ENCODE measurements around the gene CHST15. TPM values are rescaled to one million over a fixed set of nuclear protein-coding genes. Genes with fewer than 3 reads are reported as not detected.

CHST15 gene
- total RNA-seq, 1 donor from 2014 or later, result 27.0 TPM

DNA sequence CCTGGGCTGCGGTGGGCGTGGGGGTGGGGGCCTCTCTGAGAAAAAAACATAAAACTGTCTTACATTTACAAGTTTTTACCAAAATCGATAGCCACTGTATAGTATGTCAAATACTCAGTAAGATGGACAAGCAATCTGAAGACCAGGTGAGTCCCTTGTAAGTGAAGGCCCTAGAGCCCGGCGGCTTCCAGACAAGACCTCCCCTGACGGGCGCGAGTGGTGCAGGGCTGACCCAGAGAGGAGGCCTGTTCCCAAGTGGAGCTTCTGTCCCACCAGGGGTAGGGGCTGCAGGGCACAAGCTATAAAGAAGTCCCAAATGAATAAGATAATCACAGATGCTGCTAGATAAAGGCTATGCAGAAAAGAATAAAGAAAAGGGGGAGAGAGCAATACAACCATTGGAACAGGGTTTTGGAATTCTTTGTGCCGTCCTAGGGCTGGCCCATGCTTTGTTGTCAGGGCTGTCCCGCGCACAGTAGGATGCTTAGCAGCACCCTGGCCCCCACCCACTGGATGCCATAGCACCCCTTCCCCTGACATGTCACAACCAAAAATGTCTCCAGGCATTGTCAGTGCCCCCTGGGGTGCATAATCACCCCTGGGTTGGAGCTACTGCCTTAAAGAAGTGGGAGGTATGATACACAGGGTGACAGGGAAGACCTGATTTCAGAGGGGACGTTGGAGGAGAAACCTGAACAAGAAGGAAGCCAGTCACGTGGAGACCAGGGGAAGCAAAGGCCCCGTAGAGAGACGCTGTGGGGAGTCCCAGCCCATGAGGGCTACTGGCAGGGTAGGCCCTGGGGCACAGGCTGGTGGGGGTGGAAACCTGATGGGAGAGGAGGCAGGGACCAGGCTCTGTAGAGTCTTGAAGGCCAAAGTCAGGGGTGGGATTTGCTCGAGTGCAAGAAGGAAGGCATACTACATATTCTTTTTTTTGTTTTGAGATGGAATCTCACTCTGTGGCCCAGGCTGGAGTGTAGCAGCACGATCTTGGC, 43.1 kb downstream of the CHST15 start:
- H3K27me3 ChIP-seq, result no peaks in the 10 kb centered on the region

DNA sequence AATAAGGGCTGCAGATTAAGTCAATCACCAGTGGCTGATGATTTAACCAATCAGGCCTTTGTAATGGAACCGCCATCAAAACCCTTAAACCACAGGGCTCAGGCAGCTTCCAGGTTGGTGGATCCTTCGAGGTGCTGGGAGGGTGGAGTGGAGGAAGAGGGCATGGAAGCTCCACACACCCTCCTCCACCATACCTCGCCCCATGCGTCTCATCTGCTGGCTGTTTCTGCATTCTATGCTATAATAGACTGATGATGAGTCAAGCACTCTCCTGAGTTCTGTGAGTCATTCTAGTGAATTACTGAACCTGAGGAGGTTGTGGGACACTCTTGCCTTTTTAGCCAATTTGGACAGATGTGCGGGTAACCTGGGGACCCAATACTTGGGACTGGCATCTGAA, 43.9 kb downstream of the CHST15 start:
- TF ChIP-seq, protein P1, sequence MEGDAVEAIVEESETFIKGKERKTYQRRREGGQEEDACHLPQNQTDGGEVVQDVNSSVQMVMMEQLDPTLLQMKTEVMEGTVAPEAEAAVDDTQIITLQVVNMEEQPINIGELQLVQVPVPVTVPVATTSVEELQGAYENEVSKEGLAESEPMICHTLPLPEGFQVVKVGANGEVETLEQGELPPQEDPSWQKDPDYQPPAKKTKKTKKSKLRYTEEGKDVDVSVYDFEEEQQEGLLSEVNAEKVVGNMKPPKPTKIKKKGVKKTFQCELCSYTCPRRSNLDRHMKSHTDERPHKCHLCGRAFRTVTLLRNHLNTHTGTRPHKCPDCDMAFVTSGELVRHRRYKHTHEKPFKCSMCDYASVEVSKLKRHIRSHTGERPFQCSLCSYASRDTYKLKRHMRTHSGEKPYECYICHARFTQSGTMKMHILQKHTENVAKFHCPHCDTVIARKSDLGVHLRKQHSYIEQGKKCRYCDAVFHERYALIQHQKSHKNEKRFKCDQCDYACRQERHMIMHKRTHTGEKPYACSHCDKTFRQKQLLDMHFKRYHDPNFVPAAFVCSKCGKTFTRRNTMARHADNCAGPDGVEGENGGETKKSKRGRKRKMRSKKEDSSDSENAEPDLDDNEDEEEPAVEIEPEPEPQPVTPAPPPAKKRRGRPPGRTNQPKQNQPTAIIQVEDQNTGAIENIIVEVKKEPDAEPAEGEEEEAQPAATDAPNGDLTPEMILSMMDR (IDR thresholded peaks at IDR 0.05), result no peak
- TF ChIP-seq POLR2A (IDR thresholded peaks at IDR 0.05) (no peak), POLR2AphosphoS5 (IDR thresholded peaks at IDR 0.05; ENCODE audit: insufficient read depth in 1 of 2, low read depth in 1 of 2) (no peak)
- Histone ChIP-seq H3K9me3 (no peaks in the 10 kb centered on the region), H3K27ac (no peak overlapping the region), H3K4me3 (no peak overlapping the region), H3K36me3 (no peaks in the 10 kb centered on the region), H3K4me1 (no peaks in the 10 kb centered on the region), H3K27me3 (no peaks in the 10 kb centered on the region)
- intact Hi-C loops (cut with DNase I), result no loop called here
- DNase-seq (ENCODE audit: extremely low spot score in 2 of 2), result no peak

More for the DNA sequence above, 43.1 kb downstream of the CHST15 start:
- TF ChIP-seq, protein P1 (IDR thresholded peaks at IDR 0.05), result no peak
- TF ChIP-seq POLR2A (IDR thresholded peaks at IDR 0.05) (no peak), POLR2AphosphoS5 (IDR thresholded peaks at IDR 0.05; ENCODE audit: insufficient read depth in 1 of 2, low read depth in 1 of 2) (no peak)
- no peak overlapping the region for H3K27ac ChIP-seq
- DNase-seq (ENCODE audit: extremely low spot score in 2 of 2), result no peak
- H3K4me1 ChIP-seq, result no peaks in the 10 kb centered on the region
- no peaks in the 10 kb centered on the region for H3K9me3 ChIP-seq
- intact Hi-C loops (cut with DNase I), result no loop called here
- no peak overlapping the region for H3K4me3 ChIP-seq
- H3K36me3 ChIP-seq, result no peaks in the 10 kb centered on the region

DNA sequence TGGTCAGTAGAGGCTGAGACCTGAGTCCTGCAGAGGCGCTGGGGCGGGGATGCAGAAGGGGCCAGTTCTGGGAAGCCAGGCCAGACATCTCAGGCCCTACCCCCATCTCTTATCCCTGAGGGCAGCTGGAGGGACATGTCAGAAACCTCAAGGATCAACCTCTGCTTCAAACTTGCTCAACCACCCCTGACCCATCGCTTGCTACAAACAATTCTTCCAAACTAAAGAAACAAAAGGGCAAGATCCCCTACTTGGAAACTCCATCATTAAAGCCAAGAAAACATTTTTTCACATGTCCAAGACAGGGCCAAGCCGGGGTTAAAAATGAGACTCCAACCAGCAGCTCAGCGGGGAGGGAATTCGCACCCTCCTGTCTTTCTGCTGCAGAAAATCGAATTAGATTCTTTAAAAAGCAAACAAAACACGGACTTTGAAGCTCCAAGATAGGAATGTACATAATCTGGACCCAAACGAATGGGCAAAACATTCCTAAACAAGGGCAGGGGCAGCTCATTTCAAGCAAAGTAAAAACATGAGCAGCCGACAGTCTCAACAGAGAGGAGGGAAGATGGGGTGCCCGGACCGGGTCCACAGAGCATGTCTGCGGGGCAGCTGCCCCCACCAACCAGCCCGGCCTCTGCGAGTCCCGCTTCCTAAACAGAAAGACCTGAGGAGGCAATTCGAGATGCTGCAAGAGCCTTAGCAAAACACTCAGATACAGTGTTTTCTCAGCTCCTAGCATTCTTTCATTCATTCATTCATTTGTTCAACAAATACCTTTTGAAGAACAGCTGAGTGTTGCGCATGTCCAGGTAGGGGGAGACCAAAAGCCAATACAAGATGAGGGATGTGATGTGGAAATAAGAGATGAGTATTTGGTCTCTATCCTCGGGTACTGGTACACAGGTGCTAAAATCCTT, 44.8 kb downstream of the CHST15 start:
- intact Hi-C loops (cut with DNase I), result no loop called here
- H3K27ac ChIP-seq, result no peak overlapping the region
- TF ChIP-seq POLR2AphosphoS5 (IDR thresholded peaks at IDR 0.05; ENCODE audit: insufficient read depth in 1 of 2, low read depth in 1 of 2), result no peak
- TF ChIP-seq, protein P1 (IDR thresholded peaks at IDR 0.05), result no peak
- no peak for TF ChIP-seq POLR2A (IDR thresholded peaks at IDR 0.05)
- H3K36me3 ChIP-seq, result no peaks in the 10 kb centered on the region
- H3K9me3 ChIP-seq, result no peaks in the 10 kb centered on the region
- no peak for DNase-seq (ENCODE audit: extremely low spot score in 2 of 2)
- H3K4me3 ChIP-seq, result no peak overlapping the region
- no peaks in the 10 kb centered on the region for H3K4me1 ChIP-seq
- H3K27me3 ChIP-seq, result no peaks in the 10 kb centered on the region

DNA sequence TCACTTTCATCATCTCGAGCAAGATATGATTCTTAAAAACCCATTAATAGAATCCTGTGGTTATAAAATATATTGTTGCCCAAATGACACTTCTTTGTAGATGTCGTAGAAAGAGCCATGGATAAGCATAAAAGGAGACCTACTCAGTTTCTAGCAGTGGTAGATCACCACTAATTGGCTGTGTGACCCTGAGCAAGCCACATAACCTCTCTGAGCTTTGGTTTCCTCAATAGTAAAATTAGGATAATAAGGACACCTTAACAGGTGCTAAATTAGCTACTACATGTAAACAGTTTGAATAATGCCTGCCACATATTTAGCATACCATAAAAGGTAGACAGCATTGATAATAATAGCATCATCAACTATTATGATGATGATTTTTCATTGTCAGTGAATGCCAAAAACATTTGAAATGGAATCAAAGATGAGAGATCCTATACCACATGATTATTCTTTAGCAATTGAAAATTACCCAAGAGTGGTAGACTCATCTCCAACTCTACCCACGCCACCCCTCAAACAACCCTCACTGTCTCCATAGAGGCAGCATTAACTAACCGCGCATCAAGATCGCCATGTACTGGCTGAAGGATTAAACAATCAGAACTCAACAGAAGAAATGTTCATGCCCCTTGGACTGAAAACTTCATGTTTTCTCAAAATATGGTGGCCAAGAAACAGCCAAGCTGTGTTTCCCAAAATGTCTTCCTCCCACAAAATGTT, 45.8 kb downstream of the CHST15 start:
- TF ChIP-seq POLR2A (IDR thresholded peaks at IDR 0.05) (no peak), POLR2AphosphoS5 (IDR thresholded peaks at IDR 0.05; ENCODE audit: insufficient read depth in 1 of 2, low read depth in 1 of 2) (no peak)
- TF ChIP-seq, protein P1 (IDR thresholded peaks at IDR 0.05), result no peak
- H3K27ac ChIP-seq, result no peak overlapping the region
- H3K4me1 ChIP-seq, result peaks cover 8% of the 10 kb centered on the region
- no peak overlapping the region for H3K4me3 ChIP-seq
- DNase-seq (ENCODE audit: extremely low spot score in 2 of 2), result no peak
- intact Hi-C loops (cut with DNase I), result no loop called here
- H3K9me3 ChIP-seq, result no peaks in the 10 kb centered on the region
- H3K36me3 ChIP-seq, result no peaks in the 10 kb centered on the region
- H3K27me3 ChIP-seq, result no peaks in the 10 kb centered on the region

Data from vagina (tissue), 2 donors.